Limb (tissue), 2 donors: ENCODE data around the gene PPARD.
"Not testable (repeated sequence)": the region's sequence is repeated elsewhere in the genome, so short reads cannot be mapped to it uniquely, and the experiment has no call there.

Experiments used
- DNase-seq, 2 donors: peaks; one replicate each; pipeline ENCODE4 v3.0.0-alpha.2; 2016; ENCODE audit errors: extremely low spot score in 2 of 2

Gene PPARD

GRCh38 chr6:35403544-35404442, 61.4 kb downstream of the PPARD start:
- no peak for DNase-seq

DNA sequence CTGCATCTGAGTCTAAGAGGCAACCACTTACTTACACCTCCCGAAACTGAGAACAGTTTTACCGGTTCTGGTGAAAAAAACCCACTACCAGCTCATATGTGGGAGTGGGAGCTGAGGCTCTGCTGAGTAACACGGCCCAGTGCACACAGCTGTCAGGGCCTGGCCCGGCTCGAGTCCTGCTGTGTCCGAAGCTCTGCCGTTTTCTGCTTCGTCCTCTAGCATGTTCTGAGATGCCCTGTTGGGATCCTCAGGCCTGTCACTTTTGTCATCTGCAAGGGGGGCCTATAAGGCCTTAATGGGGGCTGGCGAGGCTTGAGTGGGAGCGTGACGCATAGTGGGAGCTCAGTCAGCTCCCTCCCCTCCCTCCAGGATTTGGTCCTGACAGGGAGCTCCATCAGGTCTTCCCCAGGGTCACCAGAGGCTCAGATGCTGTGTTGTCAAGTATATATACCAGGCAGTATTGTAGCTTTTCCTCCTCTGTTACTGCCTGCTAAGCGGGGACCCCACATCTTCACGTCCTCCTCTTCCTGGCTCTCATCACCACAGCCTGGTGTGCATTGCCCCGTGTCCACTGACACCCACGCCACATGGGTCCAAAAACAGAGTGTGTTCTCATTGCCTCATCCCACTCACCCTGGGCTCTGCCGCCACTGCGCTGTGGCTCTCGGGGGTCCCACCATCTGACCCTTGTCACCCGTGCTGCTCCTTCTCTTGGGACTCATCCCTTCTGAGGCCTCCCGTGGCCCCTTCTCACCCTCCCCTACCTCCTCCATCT, 64.5 kb downstream of the PPARD start:
- no peak for DNase-seq

DNA sequence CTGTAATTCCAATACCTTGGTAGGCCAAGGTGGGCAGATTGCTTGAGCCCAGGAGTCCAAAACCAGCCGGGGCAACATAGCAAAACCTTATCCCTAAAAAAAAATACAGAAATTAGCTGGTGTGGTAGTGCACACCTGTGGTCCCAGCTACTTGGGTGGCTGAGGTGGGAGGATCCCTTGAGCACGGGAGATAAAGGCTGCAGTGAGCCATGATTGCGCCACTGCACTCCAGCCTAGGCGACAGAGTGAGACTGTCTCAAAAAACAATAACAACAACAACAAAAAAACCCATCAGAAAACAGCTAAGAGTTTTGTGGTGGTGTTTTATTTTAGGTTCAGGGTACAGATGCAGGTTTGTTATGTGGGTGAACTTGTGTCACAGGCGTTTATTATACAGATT, 66.9 kb downstream of the PPARD start:
- no peak for DNase-seq

- DNase-seq, result no peak
Observed at GRCh38 chr6:35410131-35410530, 67.8 kb downstream of the PPARD start.

- no peak for DNase-seq
Observed at GRCh38 chr6:35411066-35411465, 68.7 kb downstream of the PPARD start.

DNA sequence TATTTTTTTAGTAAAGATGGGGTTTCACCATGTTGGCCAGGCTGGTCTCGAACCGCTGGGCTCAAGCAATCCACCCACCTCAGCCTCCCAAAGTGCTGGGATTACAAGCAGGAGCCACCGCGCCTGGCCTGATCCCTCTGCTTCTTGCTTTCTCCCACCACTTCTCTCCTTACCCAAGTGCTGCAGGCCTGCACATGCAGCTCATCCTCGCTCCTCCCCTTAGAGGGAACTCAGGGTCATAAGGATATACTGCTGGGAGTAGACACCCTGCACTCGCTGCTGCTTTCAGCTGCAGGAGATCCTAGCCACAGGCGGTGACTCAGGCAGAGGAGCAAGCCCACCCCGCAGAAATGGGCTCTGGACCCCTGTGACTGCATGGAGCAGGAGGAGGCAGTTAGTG, 69.7 kb downstream of the PPARD start:
- no peak for DNase-seq

GRCh38 chr6:35413911-35414310, 71.6 kb downstream of the PPARD start:
- no peak for DNase-seq

- peak; percentile 6 to 52 for DNase-seq
Observed at GRCh38 chr6:35415065-35415891, 72.9 kb downstream of the PPARD start.

- no peak for DNase-seq
Observed at GRCh38 chr6:35417979-35418661, 75.8 kb downstream of the PPARD start.

GRCh38 chr6:35419417-35419816, 77.1 kb downstream of the PPARD start:
- peak in 1 of 2 donors; percentile 2 for DNase-seq

DNA sequence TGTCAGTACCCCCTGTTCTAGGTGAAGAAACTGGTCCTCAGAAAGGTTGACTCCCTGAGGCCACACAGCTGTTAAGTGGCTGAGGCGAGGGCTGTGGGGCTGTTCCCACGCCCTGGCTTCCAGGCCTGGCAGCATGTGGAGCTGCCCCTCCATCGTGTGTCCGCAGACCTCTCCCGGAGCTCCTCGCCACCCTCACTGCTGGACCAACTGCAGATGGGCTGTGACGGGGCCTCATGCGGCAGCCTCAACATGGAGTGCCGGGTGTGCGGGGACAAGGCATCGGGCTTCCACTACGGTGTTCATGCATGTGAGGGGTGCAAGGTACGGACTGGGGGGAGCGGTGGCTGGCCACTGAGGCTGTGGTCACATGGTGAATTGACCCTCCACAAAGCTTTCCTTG, 77.6 kb downstream of the PPARD start:
- no peak for DNase-seq

- no peak for DNase-seq
Observed at GRCh38 chr6:35425284-35425683, 82.9 kb downstream of the PPARD start.

GRCh38 chr6:35426074-35426473, 83.7 kb downstream of the PPARD start:
- no peak for DNase-seq

DNA sequence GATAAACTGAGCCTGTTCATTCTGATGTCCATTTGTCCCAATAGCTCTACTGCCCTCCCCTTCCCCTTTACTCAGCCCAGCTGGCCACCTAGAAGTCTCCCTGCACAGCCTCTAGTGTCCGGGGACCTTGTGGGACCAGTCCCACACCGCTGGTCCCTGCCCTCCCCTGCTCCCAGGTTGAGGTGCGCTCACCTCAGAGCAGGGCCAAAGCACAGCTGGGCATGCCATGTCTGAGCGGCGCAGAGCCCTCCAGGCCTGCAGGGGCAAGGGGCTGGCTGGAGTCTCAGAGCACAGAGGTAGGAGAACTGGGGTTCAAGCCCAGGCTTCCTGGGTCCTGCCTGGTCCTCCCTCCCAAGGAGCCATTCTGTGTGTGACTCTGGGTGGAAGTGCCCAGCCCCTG, 85.1 kb downstream of the PPARD start:
- no peak for DNase-seq

- no peak for DNase-seq
Observed at GRCh38 chr6:35427851-35428321, 85.5 kb downstream of the PPARD start.

- DNase-seq, result no peak
Observed at GRCh38 chr6:35428421-35429149, 86.2 kb downstream of the PPARD start.

DNA sequence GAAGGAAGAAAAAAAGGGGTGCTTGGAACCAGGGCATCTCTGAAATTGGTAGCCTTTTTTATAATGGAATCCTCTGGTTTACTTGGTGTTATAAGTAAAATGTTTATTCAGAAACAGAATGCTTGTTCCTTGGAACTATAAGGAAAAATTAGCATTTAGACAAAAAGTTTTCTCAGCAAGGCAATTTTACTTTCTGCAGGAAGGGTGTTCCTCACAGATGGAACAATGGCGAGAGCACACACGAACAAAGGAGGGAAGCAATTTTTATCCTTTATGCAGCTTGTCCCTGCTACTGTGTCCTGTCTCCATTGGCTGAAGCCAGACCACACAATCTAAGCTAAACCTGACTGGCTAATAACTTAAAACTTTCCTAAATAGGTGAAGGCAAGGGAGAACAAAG, 87.1 kb downstream of the PPARD start:
- DNase-seq, result no peak

DNA sequence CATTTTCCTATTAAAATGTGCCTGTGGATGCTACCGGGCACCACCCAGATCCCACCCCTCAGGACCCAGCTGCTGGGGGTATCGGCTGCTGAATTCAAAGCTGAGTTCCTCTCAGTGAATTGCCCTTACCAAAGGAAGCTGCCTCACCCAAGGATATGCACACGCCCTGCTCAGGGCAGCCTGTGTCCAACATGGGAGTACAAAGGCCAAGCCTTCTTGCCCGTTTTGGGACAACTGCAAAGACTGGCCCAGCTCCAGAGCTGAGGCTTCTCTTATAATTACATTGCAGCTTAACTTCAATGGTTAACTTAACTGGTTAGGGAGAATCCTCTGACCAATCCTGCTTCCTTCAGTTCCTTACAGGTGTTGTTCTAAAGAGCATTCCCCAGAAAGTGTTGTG, 89.9 kb downstream of the PPARD start:
- DNase-seq, result no peak

- DNase-seq, result not testable (repeated sequence)
Observed at GRCh38 chr6:35432702-35433101, 90.3 kb downstream of the PPARD start.

GRCh38 chr6:35435074-35435837, 92.9 kb downstream of the PPARD start:
- DNase-seq, result no peak
